NB4 (cell line): ENCODE data around the gene LCLAT1.

Experiments used
- MYC ChIP-seq: IDR thresholded peaks from 2 replicates; pipeline ENCODE4 v1.6.1; 2011; ENCODE audit warnings: low read depth, low read length
- POLR2A ChIP-seq: IDR thresholded peaks from 2 replicates; pipeline ENCODE4 v1.6.1; 2011; ENCODE audit warnings: mild to moderate bottlenecking; ENCODE audit not compliant: insufficient read length; ENCODE audit errors: extremely low read depth
- TF ChIP-seq, protein P1 (sequence below): IDR thresholded peaks from one replicate; pipeline ENCODE4 v1.5.1; 2012; ENCODE audit warnings: low read depth, low read length

DNA sequence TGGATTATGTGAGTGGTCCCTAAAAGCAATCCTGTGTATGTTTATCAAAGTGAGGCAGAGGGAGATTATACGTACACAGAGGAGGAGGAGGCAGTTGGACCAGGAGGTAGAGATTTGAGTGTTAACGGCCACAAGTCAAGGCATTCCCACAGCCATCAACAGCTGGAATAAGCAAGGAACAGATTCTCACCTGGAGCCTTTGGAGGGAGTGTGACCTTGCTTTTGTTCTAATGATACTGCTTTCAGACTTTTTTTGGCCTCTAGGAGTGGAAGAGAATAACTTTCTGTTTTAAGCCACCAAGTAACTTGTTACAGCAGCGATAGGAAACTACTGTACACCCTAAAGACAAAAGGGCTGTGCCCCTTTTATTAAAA is 18.1 kb downstream of the LCLAT1 start:
- TF ChIP-seq POLR2A, result no peak
- TF ChIP-seq, protein P1, sequence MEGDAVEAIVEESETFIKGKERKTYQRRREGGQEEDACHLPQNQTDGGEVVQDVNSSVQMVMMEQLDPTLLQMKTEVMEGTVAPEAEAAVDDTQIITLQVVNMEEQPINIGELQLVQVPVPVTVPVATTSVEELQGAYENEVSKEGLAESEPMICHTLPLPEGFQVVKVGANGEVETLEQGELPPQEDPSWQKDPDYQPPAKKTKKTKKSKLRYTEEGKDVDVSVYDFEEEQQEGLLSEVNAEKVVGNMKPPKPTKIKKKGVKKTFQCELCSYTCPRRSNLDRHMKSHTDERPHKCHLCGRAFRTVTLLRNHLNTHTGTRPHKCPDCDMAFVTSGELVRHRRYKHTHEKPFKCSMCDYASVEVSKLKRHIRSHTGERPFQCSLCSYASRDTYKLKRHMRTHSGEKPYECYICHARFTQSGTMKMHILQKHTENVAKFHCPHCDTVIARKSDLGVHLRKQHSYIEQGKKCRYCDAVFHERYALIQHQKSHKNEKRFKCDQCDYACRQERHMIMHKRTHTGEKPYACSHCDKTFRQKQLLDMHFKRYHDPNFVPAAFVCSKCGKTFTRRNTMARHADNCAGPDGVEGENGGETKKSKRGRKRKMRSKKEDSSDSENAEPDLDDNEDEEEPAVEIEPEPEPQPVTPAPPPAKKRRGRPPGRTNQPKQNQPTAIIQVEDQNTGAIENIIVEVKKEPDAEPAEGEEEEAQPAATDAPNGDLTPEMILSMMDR, result no peak
- no peak for TF ChIP-seq MYC
